Calu3 (cell line): ENCODE data around the gene GPC3. TPM values are rescaled to one million over a fixed set of nuclear protein-coding genes. Genes with fewer than 3 reads are reported as not detected.

Experiments used
- BruUV-seq: library from RNA; stranded (reverse); fragments of 400-500 nt; replicated peaks from 2 replicates; lab custom pipeline; 2021; lab: Mats Ljungman, UMichigan
- CTCF ChIA-PET: fragments of 300-600 bp; sonication (Branson Sonifier 250); formaldehyde crosslinking; loops from one replicate; lab custom pipeline; 2022; ENCODE audit warnings: antibody characterized with exemption; lab: Charles Lee
- DNase-seq: peaks from one replicate; pipeline ENCODE4 v3.0.0; 2022
- H3K27ac Mint-ChIP-seq: one replicate; pipeline ENCODE4 v1.8.0; 2022; ENCODE audit warnings: mixed read lengths; ENCODE audit not compliant: unreplicated experiment
- H3K27me3 Mint-ChIP-seq: one replicate; pipeline ENCODE4 v1.8.0; 2022; ENCODE audit warnings: mixed read lengths; ENCODE audit not compliant: unreplicated experiment
- H3K36me3 Mint-ChIP-seq: one replicate; pipeline ENCODE4 v1.8.0; 2022; ENCODE audit warnings: mild to moderate bottlenecking, moderate library complexity, mixed read lengths; ENCODE audit not compliant: insufficient read depth, unreplicated experiment
- H3K4me1 Mint-ChIP-seq: one replicate; pipeline ENCODE4 v1.8.0; 2022; ENCODE audit warnings: mild to moderate bottlenecking, low read depth, mixed read lengths; ENCODE audit not compliant: unreplicated experiment
- H3K4me3 Mint-ChIP-seq: one replicate; pipeline ENCODE4 v1.8.0; 2022; ENCODE audit warnings: mild to moderate bottlenecking, low read depth, moderate library complexity, mixed read lengths; ENCODE audit not compliant: unreplicated experiment
- H3K9me3 Mint-ChIP-seq: one replicate; pipeline ENCODE4 v1.8.0; 2022; ENCODE audit warnings: low read depth, mixed read lengths; ENCODE audit not compliant: unreplicated experiment
- intact Hi-C: fragments of 100-400 bp; cut with micrococcal nuclease; formaldehyde crosslinking; loops from one replicate; pipeline ENCODE4 v1.10.0; 2022; ENCODE audit not compliant: unreplicated experiment
- total RNA-seq: library from RNA; stranded (reverse); gene quantifications from 2 replicates; pipeline ENCODE4 v1.2.3, GENCODE V29; 2022
- TF ChIP-seq, protein P1 (sequence below): fragments of 200-600 bp; IDR thresholded peaks from one replicate; pipeline ENCODE4 v1.8.0; 2022; ENCODE audit warnings: antibody characterized with exemption; ENCODE audit not compliant: unreplicated experiment

The GPC3 gene
- total RNA-seq, 1 experiment from 2014 or later = 2.3 TPM

- Mint-ChIP-seq H3K4me1 (peaks cover 28% of the 10 kb centered on the region), H3K27me3 (no peaks in the 10 kb centered on the region), H3K36me3 (no peaks in the 10 kb centered on the region), H3K9me3 (no peaks in the 10 kb centered on the region), H3K27ac (peak overlapping the region; percentile 12), H3K4me3 (no peak overlapping the region)
- CTCF ChIA-PET = no interaction called here
- no peak for DNase-seq
- intact Hi-C loops = no loop called here
- TF ChIP-seq, protein P1, sequence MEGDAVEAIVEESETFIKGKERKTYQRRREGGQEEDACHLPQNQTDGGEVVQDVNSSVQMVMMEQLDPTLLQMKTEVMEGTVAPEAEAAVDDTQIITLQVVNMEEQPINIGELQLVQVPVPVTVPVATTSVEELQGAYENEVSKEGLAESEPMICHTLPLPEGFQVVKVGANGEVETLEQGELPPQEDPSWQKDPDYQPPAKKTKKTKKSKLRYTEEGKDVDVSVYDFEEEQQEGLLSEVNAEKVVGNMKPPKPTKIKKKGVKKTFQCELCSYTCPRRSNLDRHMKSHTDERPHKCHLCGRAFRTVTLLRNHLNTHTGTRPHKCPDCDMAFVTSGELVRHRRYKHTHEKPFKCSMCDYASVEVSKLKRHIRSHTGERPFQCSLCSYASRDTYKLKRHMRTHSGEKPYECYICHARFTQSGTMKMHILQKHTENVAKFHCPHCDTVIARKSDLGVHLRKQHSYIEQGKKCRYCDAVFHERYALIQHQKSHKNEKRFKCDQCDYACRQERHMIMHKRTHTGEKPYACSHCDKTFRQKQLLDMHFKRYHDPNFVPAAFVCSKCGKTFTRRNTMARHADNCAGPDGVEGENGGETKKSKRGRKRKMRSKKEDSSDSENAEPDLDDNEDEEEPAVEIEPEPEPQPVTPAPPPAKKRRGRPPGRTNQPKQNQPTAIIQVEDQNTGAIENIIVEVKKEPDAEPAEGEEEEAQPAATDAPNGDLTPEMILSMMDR = no peak
- no TSS peak for BruUV-seq
Observed at GRCh38 chrX:133646719-133647116, 338.7 kb downstream of the GPC3 start.

- DNase-seq = no peak
- intact Hi-C loops = no loop called here
- Mint-ChIP-seq H3K36me3 (no peaks in the 10 kb centered on the region), H3K4me1 (peaks cover 34% of the 10 kb centered on the region), H3K27me3 (no peaks in the 10 kb centered on the region), H3K9me3 (no peaks in the 10 kb centered on the region), H3K4me3 (no peak overlapping the region), H3K27ac (peak overlapping the region; percentile 12)
- no TSS peak for BruUV-seq
- TF ChIP-seq, protein P1 = no peak
- CTCF ChIA-PET = no interaction called here
Observed at GRCh38 chrX:133645977-133646718, 339.2 kb downstream of the GPC3 start.

DNA sequence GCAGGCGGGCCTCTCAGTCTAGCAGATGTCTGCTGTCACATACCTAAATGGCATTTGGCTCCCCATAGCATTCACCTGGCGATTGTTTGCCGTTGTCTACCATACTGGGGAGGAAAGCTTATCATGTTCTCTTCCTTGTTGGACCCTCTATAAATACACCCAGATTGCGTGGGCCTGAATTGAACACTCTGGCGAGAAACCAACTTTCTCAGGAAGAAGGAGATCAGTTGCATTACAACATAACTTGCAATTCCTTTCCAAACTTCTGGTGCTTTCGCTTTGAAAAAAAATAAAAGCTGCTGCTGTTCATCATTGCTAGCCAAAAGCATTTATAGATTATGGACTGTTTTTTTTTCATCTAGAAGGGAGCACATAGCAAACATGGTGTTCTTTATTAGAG is 340.1 kb downstream of the GPC3 start:
- Mint-ChIP-seq H3K36me3 (no peaks in the 10 kb centered on the region), H3K9me3 (no peaks in the 10 kb centered on the region), H3K4me3 (no peak overlapping the region), H3K4me1 (peaks cover 43% of the 10 kb centered on the region), H3K27me3 (no peaks in the 10 kb centered on the region), H3K27ac (peak overlapping the region; percentile 12)
- intact Hi-C loops = no loop called here
- no peak for DNase-seq
- TF ChIP-seq, protein P1 = no peak
- CTCF ChIA-PET = interaction anchor here (0.6 kb wide), 1 partner anchor 683 kb away, joined by 3 read pairs; no protein-coding TSS in a partner anchor
- no TSS peak for BruUV-seq

- intact Hi-C loops = loop anchor here (5.0 kb wide), 1 partner anchor 98 kb away; no protein-coding TSS in a partner anchor
- no peaks in the 10 kb centered on the region for H3K27me3 Mint-ChIP-seq
- peak overlapping the region; percentile 14 for H3K4me3 Mint-ChIP-seq
- TF ChIP-seq, protein P1 = no peak
- no TSS peak for BruUV-seq
- H3K4me1 Mint-ChIP-seq = peaks cover 50% of the 10 kb centered on the region
- peak; percentile 6 for DNase-seq
- CTCF ChIA-PET = interaction anchor here (0.6 to 1.1 kb wide), 2 partner anchors 30 to 34 kb away, joined by 3 read pairs; no protein-coding TSS in a partner anchor
- peak overlapping the region; percentile 82 for H3K27ac Mint-ChIP-seq
- H3K9me3 Mint-ChIP-seq = no peaks in the 10 kb centered on the region
- no peaks in the 10 kb centered on the region for H3K36me3 Mint-ChIP-seq
Observed at GRCh38 chrX:133640161-133641015, 345.0 kb downstream of the GPC3 start.
